GM12891 (cell line): Measurements from ENCODE around the gene ARTN.

Source experiments
- POLR2A ChIP-seq: IDR thresholded peaks from 2 replicates; pipeline ENCODE4 v1.6.1; 2011; ENCODE audit warnings: low read depth, low read length, control low read depth
- POLR2AphosphoS5 ChIP-seq: IDR thresholded peaks from 2 replicates; pipeline ENCODE4 v1.6.1; 2011; ENCODE audit warnings: low read depth, low read length, control low read depth

GRCh38 chr1:43913666-43914360 is 19.8 kb upstream of the ARTN start:
- TF ChIP-seq POLR2A (no peak), POLR2AphosphoS5 (no peak)
